OCI-LY1 (cell line): ENCODE data around the gene CCDC127.

ENCODE experiments used
- EZH2 ChIP-seq: fragments of 200-600 bp; sonication (generic), shearing (Covaris generic); IDR thresholded peaks from 2 replicates; pipeline ENCODE4 v1.8.0; 2017; ENCODE audit warnings: borderline replicate concordance, mixed run types, mild to moderate bottlenecking, antibody characterized with exemption, low read length, moderate library complexity, mixed read lengths
- TF ChIP-seq, protein P1 (sequence below): fragments of 200-600 bp; sonication (generic), shearing (Covaris generic); IDR thresholded peaks from 2 replicates; pipeline ENCODE4 v1.5.1; 2017; ENCODE audit warnings: mild to moderate bottlenecking, antibody characterized with exemption, low read length, moderate library complexity, mixed read lengths

GRCh38 chr5:190366-191035 is 27.5 kb downstream of the CCDC127 start:
- TF ChIP-seq EZH2, result no peak
- TF ChIP-seq, protein P1, sequence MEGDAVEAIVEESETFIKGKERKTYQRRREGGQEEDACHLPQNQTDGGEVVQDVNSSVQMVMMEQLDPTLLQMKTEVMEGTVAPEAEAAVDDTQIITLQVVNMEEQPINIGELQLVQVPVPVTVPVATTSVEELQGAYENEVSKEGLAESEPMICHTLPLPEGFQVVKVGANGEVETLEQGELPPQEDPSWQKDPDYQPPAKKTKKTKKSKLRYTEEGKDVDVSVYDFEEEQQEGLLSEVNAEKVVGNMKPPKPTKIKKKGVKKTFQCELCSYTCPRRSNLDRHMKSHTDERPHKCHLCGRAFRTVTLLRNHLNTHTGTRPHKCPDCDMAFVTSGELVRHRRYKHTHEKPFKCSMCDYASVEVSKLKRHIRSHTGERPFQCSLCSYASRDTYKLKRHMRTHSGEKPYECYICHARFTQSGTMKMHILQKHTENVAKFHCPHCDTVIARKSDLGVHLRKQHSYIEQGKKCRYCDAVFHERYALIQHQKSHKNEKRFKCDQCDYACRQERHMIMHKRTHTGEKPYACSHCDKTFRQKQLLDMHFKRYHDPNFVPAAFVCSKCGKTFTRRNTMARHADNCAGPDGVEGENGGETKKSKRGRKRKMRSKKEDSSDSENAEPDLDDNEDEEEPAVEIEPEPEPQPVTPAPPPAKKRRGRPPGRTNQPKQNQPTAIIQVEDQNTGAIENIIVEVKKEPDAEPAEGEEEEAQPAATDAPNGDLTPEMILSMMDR, result no peak
